Muscle of back (tissue), 13 donors: ENCODE data around the gene EMCN. TPM values are rescaled to one million over a fixed set of nuclear protein-coding genes. Genes with fewer than 3 reads are reported as not detected.
"Not testable (repeated sequence)": the region's sequence is repeated elsewhere in the genome, so short reads cannot be mapped to it uniquely, and the experiment has no call there.

ENCODE experiments used
- DNase-seq, 3 donors: peaks; one replicate each; pipeline versions ENCODE4 v3.0.0 to v3.0.0-alpha.2; 2013
- long read RNA-seq, 9 donors: transcript quantifications; one replicate each; lab custom pipeline, GENCODE V29; 2026
- polyA plus RNA-seq, 10 donors: library from polyadenylated mRNA; unstranded; fragments of 120-200 nt; gene quantifications; one replicate each; pipeline ENCODE4 v1.2.1, GENCODE V29; 2013; ENCODE audit not compliant: insufficient read length in 10 of 10

EMCN gene, protein sequence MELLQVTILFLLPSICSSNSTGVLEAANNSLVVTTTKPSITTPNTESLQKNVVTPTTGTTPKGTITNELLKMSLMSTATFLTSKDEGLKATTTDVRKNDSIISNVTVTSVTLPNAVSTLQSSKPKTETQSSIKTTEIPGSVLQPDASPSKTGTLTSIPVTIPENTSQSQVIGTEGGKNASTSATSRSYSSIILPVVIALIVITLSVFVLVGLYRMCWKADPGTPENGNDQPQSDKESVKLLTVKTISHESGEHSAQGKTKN
- 10 to 100 TPM; 30.6 to 57.5 (median 35.9) TPM for polyA plus RNA-seq
- long read RNA-seq, donor 1, full-length matches to known transcripts, result 8 of 8 reads
- long read RNA-seq, donor 1, partial matches to known transcripts, result 0 of 8 reads
- long read RNA-seq, donor 1, other reads (novel, unspliced or antisense), result 0 of 8 reads
- long read RNA-seq, donor 2, full-length matches to known transcripts, result 6 of 6 reads
- long read RNA-seq, donor 2, partial matches to known transcripts, result 0 of 6 reads
- long read RNA-seq, donor 2, other reads (novel, unspliced or antisense), result 0 of 6 reads
- long read RNA-seq, donor 3, result 0 reads
- long read RNA-seq, donor 4, full-length matches to known transcripts, result 8 of 8 reads
- long read RNA-seq, donor 4, partial matches to known transcripts, result 0 of 8 reads
- long read RNA-seq, donor 4, other reads (novel, unspliced or antisense), result 0 of 8 reads
- long read RNA-seq, donor 5, full-length matches to known transcripts, result 19 of 19 reads
- long read RNA-seq, donor 5, partial matches to known transcripts, result 0 of 19 reads
- long read RNA-seq, donor 5, other reads (novel, unspliced or antisense), result 0 of 19 reads
- long read RNA-seq, donor 6, full-length matches to known transcripts, result 6 of 6 reads
- long read RNA-seq, donor 6, partial matches to known transcripts, result 0 of 6 reads
- long read RNA-seq, donor 6, other reads (novel, unspliced or antisense), result 0 of 6 reads
- long read RNA-seq, donor 7, full-length matches to known transcripts, result 4 of 4 reads
- long read RNA-seq, donor 7, partial matches to known transcripts, result 0 of 4 reads
- long read RNA-seq, donor 7, other reads (novel, unspliced or antisense), result 0 of 4 reads
- long read RNA-seq, donor 8, full-length matches to known transcripts, result 8 of 16 reads
- long read RNA-seq, donor 8, partial matches to known transcripts, result 8 of 16 reads
- long read RNA-seq, donor 8, other reads (novel, unspliced or antisense), result 0 of 16 reads
- long read RNA-seq, donor 9, full-length matches to known transcripts, result 2 of 2 reads
- long read RNA-seq, donor 9, partial matches to known transcripts, result 0 of 2 reads
- long read RNA-seq, donor 9, other reads (novel, unspliced or antisense), result 0 of 2 reads

DNA sequence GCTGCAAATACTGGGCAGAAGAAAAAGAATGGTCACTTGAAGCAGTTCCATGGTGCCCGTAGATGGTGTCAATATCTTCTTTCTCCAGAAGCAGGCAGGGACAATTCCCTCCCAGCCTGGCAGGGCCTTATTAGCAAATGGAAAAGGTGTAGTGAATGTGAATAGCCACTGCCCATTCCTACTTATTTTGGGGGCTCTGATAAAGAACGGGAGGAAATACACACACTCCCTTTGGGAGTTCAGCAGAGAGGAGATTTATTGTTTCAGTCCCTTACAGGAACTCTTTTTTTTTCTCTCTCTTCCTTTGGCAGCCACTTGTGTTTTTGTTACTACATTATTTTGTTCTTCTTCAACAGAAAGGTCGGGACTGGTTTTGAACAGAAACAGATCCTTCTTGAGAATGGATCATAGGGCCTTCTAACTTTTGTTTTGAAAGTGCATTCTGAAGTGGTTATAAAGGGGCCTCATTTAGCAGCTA lies at the start of gene EMCN:
Gene EMCN, minus strand, starts transcription at position 159 of the 478 bp plus-strand sequence. Its CDS starts 108 bp downstream, at position 51.
- peak in 1 of 3 donors; percentile 52 for DNase-seq

DNA sequence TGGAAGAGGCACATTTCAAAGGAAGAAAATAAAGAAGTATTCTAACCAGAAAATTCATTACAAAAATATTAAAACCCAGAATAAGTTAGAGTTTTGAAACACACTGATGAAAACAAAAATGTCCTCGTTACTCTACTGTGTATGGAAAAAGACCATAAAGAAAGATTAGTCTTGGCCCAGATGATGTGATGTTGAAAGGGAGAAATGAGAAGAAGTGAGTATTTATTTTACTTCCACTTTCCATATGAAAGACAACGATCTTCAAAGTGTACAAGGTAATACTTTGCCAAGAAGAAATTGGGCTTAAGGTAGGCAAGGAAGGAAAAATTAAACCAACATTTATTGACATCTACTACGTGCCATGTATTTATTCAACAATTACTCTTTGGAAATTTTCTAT lies 48.6 kb upstream of the EMCN start:
- no peak for DNase-seq

DNA sequence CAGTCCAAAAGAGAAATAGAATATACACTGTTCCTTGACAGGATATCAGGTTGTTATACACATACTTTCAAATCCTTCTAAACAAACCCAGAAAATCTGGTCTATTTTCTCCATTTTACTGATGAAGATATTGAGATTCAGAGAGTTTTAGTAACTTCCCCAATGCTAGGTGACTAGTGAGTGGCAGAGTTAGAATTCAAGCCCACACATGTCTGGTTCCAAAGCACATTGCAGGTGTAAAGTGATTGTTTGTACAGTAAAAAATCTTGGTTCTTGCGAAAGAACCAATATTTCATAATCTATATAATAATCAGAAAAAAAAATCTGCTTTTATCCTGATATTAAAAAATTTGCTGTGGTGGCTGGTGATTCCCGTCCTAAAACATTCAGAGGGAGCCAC lies 39.5 kb upstream of the EMCN start:
- no peak for DNase-seq

DNA sequence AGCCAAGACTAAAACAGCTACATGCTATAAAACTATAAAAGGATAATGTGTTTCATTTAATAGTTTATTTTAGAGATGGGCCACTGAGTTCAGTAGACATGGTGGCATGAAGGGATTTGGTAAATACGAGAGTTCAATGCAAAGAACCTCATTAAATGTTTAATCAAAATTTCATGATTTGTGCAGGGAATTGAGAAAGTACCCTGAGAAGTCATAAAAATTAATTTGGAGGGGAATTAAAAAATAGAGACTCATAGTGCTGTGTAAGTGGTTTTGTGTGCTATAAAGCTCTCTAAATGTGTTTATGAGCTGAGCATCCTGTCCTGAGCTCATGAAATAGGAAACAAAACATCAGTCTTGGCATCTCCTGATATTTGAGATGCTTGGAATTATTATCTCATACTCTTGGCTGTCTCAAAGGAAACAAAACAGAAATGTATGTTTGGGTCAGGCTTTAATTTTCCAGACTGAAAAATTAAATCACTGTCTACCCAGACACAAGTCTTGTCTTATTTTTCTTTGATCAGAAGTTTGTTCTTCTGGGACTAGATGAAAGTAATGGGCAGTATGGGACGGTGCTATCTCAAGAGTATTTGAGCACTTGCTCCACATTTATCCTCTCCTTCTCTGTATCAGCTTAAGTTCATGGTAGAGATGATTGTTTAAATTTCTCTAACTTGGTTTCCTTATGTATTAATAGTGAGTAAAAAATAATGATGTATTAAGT lies 38.0 kb upstream of the EMCN start:
- DNase-seq, result peak; percentile 41 to 82 (median 74)

DNA sequence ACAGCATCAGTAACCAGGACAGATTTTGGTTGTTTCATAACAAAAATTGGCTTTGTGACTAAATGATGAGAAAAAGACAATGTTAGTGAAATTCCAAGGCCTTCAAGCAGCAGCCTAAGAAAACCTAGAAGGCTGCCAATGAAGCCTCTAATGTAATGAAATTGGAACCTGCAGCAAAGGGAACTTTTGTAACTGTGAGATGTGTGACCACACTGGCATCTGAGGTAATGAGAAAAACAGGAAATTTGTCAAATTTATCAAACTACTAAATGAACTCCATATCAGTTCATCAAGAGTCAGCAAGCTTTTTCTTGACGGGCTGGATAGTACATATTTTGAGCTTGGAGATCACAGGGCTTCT lies 30.4 kb upstream of the EMCN start:
- peak in 1 of 3 donors; percentile 28 for DNase-seq

DNA sequence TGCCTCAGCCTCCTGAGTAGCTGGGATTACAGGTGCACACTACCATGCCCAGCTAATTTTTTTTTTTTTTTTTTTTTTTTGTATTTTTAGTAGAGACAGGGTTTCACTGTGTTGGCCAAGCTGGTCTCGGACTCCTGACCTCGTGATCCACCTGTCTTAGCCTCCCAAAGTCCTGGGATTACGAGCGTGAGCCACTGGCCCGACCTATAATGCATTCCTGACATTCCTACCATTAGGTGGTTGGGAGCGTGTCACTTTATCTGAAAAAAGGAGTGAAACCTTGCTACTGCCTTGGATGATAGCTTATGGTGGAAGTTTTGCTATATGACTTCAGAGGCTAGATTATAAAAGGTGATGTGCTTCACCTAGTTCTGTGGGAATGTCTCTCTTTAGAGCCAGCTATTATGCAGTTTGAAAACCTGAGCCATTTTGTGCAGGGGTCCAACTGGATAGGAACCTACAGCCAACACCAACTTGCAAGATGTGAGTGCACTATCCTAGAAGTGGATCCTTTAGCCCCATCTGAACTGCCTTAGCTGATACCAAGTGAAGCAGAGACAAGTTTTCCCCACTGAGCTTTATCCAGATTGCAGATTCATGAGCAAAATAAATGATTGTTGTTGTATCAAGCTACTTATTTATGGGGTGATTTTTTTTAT lies 29.8 kb upstream of the EMCN start:
- no peak for DNase-seq

DNA sequence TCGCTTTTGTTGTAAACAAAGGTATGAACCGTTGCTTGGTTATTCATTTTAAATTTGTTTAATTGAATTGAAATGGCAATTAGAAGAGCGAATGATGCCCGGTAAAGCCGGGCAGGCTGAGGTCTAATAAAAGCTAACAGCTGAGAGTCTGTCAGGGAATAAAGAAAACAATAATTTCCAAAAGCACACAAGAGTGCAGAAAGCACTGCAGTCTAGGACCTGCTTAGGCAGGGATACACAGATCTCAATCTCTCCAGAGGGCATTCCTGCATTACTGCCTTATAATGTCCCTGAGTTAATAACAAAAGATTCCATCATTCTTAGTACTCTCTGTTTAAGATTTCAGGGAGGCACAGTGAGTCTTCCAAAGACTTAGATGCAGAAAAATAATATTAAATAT lies 27.6 kb upstream of the EMCN start:
- no peak for DNase-seq

DNA sequence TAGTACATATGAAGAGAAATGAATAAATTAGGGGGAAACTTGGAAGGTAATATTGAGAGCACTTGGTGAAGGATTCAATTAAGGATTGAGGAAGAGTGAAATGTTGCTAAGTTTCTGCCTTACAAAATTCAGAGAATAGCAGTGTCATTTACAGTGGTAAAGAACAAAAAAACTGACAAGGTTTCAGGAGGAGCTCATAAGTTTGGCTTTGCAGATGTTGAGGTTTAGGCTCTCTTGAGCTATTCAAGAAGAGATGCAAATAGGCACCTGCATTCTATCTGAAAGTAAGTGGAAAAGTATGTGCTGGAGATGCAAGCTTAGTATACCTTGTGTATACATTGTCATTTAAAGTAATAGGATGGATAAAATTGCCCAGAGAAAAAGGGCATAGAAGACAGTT lies 22.3 kb upstream of the EMCN start:
- no peak for DNase-seq

DNA sequence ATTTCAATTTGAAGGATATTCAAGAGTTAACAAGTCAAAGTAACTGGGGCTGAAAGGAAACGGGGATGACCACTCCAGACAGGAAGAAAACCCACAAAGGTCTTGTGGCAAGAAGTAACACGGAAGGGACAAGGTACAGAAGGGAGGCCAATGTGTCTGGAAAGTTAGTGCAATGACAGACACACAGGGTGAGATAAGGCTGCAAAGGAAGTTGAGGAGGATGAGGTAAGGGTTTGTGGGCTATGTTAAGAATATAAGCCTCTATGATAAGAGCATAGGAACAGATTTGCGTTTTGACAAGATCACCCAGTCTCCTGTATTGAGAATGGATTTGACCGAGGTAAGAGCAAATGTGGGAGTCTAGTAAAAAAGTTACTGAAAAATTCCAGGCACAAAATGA lies 21.9 kb upstream of the EMCN start:
- DNase-seq, result no peak

DNA sequence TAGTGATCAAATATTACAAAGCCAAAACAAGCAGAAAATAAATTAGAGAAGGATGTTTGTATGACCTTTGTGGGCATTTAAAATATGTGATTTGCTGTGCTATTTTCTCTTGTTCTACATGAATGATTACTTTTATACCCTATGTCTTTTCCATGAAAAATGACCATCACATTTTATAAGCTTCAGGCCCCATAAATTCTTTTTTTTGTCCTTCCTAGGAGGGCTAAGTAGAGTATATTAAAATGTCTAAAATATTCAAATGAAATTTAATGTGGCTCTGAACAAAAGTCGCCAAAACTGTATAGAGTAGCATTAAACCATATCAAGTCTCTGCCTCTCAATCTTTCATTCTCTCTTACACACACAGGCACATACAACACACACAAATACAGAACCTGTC lies 15.9 kb upstream of the EMCN start:
- no peak for DNase-seq

DNA sequence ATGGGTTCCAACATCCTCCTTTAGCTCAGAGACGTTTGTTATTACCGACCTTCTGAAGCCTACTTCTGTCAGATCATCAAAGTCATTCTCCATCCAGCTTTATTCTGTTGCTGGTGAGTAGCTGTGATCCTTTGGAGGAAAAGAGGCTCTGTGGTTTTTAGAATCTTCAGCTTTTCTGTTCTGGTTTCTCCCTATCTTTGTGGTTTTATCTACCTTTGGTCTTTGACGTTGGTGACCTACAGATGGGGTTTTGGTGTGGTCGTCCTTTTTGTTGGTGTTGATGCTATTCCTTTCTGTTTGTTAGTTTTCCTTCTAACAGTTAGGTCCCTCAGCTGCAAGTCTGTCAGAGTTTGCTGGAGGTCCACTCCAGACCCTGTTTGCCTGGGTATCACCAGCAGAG lies 12.3 kb upstream of the EMCN start:
- DNase-seq, result not testable (repeated sequence)

DNA sequence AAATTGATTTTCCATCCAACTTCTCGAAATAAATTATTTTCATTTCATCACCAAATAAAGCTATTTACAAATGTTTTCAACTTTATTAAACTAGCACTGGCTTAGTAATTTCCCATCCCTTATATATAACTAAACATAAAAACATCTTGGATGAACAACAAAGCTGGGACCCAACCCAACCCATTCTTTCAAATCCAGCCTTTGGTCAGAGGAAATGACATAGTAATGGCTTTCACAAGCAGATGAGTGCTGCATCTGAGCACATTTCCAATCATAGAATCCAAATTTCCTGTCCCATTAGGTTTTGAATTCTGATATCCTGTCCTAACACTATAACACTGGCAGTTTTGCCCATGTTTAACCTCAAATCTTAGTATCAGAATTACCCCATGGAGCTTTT lies 7.9 kb upstream of the EMCN start:
- DNase-seq, result peak in 2 of 3 donors; percentile 49 to 65

DNA sequence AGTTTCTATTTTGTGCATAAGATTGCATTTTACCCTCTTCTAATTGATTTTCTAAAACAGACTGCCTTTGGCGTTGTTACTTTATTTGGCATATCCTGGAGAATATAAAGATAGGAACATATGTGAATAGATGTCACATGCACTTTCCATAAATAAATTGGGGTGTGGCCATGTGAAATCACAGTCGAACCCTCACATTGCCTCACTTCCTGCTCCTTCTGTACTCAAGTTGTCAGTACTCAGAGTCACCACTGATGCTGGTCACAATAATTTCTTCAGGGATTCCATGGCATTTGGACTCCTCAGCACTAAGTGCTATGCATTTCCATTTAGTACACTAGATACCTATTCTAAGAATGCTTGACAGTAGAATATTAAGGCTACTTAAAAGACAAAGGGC lies 1.4 kb upstream of the EMCN start:
- peak in 1 of 3 donors; percentile 32 for DNase-seq

DNA sequence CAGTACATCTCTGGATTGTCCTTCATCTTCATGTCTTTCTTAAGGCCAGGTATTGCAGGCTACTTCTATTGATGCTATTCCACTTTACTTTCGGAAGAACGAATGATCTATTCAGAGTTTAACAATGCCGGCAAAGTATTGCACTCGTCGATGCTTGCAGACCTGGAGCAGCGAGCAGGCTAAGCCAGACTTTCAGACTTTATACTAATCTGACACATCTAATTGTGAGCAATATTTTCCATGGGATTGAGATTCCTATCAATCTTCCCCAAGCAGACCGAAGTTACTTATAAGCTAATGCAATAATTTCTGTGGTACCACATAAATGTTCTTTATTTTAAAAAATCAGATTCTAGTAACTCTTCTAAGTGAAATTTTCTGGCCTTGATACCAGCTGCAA lies 1.6 kb downstream of the EMCN start:
- no peak for DNase-seq

DNA sequence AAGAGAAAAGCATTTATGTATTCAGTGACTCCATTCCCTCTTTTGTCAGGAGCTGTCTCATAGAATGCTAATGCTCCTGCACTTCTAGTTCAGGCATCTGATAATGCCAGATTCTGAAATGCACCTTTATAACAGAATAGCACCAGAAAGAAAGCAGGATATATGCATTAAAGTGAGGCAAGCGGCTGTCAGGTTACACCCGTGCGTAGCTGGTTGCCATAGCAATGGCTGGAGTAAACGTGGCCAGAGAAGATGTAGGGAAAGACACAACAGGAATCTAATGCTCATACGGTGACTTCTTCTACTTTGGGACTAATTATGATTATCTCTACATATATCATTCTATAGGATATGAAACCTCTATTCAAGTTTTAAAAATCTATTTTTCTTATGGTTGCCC lies 5.9 kb downstream of the EMCN start:
- DNase-seq, result peak in 1 of 3 donors; percentile 40

DNA sequence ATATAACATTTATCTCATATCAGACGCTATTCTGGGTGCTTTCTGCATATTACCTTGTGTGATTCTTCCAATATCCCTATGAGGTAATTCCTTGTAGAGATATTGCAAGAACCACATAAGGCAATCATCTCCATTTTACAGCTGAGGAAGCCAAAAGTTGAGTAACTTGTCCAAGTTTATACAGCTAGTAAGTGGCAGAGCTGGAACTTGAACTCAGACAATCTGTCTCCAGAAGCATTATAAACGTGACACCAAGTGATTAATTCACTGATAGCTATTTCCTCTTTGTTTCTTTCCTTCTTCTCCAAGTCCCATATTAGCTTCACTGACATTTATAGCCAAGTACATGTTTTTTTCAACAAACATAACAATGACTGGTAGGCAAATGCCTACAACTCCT lies 7.3 kb downstream of the EMCN start:
- no peak for DNase-seq

DNA sequence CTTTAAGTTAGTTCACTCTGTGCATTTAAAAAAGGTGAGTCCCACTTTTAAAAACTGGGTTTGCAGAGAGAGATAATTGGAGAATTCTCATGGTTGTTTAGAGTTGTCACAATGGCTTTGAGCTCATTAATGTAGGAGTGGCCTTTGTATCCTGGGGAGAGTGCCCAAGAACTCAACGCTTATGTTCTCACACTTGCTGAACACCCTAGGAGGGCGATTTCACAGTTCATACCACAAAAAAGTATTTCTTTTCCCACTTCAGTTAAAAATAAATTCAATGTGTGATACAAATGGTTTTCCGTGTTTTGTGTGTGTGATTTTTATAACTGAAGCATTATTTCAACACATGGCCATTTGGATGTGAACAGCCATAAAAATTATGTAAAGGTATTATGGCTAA lies 8.4 kb downstream of the EMCN start:
- no peak for DNase-seq

DNA sequence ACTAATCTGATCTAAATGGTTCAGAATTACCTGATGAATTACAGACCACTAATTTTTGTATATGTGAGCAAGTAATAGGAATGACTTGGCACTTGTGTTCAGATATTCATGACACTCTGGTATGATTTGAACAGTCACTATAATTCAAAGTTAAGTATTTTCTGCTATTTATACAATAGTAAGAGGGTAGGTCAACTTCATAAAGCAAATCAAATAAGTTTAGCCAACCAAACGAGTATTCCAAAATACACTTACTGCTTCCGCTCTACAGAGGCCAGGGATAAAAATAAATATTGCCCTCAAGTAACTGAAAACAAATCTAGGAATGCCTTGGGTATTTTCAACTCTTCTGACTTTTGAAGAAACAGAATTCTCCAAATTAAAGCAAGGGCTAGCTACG lies 9.1 kb downstream of the EMCN start:
- DNase-seq, result no peak

DNA sequence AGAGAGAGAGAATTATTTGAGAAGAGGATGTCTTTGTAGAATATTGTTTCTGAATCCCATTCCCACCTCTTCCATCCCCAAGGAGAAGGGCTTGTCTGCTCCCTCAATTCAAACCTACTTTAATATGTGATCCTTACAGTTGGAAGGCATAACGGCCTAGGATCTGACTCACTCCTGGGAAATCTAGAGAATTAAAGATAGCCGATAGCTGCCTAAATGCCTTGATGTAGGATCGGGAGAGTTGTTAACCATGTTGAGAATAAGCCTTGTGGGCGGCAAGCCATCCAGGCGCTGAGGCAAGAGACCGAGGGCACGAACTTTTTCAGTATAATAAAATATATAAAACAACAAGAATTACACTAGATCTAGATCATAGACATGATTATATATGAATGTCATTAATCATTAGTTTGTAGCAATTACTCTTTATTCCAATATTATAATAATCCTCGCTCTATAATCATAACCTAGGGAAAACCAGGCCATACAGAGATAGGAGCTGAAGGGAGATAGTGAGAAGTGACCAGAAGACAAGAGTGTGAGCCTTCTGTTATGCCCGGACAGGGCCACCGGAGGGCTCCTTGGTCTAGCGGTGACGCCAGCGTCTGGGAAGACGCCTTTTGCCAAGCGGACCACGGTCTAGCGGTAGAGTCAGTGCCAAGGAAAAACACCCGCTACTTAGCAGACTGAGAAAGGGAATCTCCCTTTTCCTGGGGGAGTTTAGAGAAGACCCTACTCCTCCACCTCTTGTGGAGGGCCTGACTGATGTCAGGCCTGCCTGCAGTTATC lies 13.5 kb downstream of the EMCN start:
- no peak for DNase-seq

DNA sequence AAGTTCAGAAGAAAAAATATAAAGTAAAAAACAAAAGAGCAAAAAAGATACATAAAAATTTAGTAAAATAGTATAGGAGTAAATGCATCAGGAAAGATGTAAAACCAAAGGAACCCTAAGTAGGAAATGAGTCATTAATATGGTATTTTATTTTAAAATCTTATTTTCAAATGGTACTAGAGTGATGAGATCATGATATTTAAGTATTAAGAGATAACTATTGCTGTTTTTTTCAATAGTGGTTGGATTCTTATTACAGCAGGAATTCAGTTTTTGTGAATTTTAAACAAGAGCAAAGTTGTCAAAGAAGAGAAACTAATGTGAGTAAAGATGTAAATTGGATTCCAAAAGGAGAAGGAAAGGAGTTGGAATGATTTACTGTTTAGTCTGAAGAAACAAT lies 20.0 kb downstream of the EMCN start:
- DNase-seq, result no peak
